Inflammatory macrophage treated with lipopolysaccharide for 1 hour (primary cell): ENCODE measurements around the gene YJEFN3.
A peak's percentile ranks its signal among the peaks of the same experiment; 100 is the strongest.

Experiments
- DNase-seq, 2 donors: peaks; one replicate each; pipeline ENCODE4 v3.0.0-alpha.2; 2020 to 2022

Gene YJEFN3

GRCh38 chr19:19540064-19540714, 11.5 kb downstream of the YJEFN3 start:
- DNase-seq, result peak; percentile 81 to 87

- DNase-seq, result peak in 1 of 2 donors; percentile 47
Measured at GRCh38 chr19:19540715-19541515, 12.2 kb downstream of the YJEFN3 start.

DNA sequence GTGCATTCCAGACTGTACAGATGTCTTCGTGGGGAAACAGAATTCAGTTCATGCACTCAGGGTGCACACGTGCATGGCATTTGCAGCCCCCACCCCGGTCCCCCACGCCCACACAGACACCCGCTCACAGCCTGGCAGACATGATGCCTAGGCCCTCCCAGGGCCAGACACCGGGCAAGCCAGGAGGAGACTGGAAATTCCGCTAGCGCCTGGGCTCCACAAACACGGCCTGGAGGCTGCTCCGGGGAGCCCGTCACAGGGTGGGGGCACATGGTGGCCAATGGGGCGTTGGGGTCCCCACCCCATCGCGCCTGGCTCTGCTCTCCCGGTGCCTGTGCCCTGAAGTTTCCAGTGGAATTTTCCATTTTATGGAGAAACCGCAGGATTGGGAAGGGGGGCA, 12.9 kb downstream of the YJEFN3 start:
- DNase-seq, result no peak

GRCh38 chr19:19542507-19542906, 13.8 kb downstream of the YJEFN3 start:
- DNase-seq, result peak; percentile 58 to 65

DNA sequence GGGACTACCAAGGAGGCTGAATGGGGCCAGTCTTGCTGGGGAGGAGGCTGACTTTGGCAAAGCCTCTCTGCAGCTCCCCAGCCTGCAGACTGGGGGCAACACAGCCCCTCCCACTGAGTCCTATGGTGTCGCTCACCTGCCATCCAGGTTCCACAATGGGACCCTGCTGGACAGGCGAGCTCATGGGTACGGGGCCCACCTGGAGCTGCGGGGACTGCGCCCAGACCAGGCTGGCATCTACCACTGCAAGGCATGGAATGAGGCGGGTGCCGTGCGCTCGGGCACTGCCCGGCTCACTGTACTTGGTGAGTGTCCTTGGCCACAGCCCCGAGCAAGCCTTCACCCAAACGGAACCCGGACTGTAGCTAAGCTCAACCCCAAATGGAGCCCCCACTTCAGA, 14.4 kb downstream of the YJEFN3 start:
- DNase-seq, result no peak

DNA sequence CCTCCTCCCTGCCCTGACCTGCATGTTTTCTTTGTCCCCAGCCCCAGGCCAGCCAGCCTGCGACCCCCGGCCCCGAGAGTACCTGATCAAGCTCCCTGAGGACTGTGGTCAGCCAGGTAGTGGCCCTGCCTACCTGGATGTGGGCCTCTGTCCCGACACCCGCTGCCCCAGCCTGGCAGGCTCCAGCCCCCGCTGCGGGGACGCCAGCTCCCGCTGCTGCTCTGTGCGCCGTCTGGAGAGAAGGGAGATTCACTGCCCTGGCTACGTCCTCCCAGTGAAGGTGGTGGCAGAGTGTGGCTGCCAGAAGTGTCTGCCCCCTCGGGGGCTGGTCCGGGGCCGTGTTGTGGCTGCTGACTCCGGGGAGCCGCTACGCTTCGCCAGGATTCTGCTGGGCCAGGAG, 14.9 kb downstream of the YJEFN3 start:
- no peak for DNase-seq

DNA sequence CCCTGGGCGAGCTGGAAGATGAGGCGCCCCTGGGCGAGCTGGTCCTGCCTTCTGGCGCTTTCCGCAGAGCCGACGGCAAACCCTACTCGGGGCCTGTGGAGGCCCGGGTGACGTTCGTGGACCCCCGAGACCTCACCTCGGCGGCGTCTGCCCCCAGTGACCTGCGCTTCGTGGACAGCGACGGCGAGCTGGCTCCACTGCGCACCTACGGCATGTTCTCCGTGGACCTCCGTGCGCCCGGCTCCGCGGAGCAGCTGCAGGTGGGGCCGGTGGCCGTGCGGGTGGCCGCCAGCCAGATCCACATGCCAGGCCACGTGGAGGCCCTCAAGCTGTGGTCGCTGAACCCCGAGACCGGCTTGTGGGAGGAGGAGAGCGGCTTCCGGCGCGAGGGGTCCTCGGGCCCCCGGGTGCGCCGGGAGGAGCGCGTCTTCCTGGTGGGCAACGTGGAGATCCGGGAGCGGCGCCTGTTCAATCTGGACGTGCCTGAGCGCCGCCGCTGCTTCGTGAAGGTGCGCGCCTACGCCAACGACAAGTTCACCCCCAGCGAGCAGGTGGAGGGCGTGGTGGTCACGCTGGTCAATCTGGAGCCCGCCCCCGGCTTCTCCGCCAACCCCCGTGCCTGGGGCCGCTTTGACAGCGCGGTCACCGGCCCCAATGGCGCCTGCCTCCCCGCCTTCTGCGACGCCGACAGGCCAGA, 15.7 kb downstream of the YJEFN3 start:
- no peak for DNase-seq

DNA sequence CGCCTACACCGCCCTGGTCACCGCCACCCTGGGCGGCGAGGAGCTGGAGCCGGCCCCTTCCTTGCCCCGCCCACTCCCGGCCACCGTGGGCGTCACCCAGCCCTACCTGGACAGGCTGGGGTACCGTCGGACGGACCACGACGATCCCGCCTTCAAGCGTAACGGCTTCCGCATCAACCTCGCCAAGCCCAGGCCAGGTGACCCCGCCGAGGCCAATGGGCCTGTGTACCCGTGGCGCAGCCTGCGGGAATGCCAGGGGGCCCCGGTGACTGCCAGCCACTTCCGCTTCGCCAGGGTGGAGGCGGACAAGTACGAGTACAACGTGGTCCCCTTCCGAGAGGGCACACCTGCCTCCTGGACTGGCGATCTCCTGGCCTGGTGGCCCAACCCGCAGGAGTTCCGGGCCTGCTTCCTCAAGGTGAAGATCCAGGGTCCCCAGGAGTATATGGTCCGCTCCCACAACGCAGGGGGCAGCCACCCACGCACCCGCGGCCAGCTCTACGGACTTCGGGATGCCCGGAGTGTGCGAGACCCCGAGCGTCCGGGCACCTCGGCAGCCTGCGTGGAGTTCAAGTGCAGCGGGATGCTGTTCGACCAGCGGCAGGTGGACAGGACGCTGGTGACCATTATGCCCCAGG, 16.4 kb downstream of the YJEFN3 start:
- no peak for DNase-seq

- DNase-seq, result no peak
Measured at GRCh38 chr19:19545707-19546106, 17.0 kb downstream of the YJEFN3 start.

DNA sequence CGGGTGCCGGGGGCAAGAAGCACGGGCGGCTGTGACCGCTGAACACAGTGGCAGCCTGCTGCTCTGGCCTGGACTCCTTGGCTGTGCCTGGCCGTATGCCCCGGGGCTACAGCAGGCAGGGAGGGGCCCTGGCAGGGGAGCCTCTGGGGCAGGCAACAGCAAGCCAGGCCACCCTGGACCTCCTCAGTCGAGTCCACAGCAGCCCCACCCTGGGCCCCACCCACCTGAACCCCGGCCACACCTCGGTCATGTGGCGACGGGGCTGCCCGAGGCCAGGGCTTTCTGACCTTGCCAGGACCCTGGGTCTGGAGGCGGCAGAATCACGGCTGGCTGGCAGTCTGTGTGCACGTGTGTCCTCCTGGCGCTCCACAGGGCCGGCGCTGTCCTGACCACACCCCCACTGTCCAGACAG, 18.0 kb downstream of the YJEFN3 start:
- no peak for DNase-seq

GRCh38 chr19:19547674-19548336, 19.1 kb downstream of the YJEFN3 start:
- no peak for DNase-seq

DNA sequence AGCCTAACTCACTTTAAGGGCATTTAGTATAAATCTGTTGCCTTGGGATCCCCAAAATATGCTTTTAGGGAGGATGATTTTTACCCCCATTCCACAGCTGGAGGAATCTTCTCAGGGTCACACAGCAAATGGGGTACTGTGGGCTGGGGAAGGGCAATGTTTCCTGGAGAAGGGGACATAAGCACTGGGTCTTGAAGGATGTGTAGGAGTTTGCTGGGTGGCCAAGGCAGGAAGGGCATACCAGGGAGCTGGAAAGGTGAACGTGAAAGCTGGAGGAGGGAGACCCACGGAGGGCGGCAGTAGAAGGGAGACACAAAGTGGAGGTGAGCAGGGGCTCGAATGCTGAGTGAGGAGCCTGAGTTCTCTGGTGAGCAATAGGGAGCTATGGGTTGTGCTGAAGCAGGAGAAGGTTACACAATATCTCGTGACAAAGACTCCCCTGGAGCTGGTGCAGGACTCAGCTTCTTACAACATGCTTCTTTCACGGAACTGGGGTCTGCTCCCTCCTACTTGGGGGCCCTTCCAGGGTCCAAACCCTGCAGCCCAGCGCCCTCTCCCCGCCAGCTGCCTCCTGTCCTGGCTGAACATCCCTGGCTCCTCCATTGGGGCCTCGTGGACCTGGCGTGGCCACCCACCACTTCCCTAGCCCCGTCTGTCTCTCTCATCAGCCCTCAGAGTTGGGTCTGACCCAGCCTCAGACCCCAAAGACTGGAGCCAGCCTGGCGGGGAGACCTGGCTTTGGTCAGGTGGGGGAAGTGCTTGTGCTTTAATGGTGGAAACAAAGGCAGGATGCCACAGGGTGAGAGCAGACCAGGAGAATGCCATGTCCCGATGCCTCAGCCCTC, 20.4 kb downstream of the YJEFN3 start:
- DNase-seq, result no peak

GRCh38 chr19:19549804-19550464, 21.2 kb downstream of the YJEFN3 start:
- no peak for DNase-seq

DNA sequence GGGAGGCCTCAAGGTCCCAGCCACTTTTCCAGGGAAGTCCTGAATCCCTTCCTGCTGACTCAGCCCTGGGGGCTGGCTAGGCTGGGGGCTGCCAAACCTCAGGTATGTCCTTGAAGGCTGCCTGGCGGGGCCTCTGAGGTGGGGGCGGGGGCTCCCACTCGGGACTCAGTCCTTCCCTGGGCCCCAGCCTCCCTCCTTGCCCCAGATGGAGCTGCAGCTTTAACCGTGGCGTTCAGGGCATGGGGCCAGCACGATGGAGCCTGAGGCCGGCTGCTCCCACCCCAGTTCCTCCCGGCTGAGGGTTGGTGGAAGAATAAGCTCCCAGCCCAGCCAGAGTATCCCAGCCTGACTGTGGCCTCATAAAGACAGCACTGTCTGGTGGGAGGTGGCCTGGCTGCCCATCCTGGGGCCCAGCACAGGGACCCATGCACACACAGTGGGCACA, 21.8 kb downstream of the YJEFN3 start:
- no peak for DNase-seq

GRCh38 chr19:19550972-19551852, 22.5 kb downstream of the YJEFN3 start:
- DNase-seq, result no peak

DNA sequence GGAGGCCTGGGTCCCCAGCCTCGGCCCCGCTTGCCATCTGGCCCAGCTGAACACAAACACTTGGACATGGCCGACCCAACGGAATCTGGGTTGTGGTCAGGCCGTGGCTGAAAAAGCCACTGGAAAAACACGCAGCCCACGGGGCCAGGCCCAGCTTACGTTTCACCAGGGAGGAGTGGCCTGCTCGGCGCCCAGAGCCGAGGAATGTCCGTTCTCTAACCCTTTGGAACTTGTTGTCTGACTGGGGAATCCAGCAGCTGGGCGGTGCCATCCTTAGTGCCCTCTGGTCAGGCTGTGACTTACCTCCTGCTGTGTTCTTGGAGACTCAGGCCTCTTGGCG, 23.1 kb downstream of the YJEFN3 start:
- DNase-seq, result no peak

- DNase-seq, result peak in 1 of 2 donors; percentile 59
Measured at GRCh38 chr19:19552798-19553197, 24.1 kb downstream of the YJEFN3 start.

DNA sequence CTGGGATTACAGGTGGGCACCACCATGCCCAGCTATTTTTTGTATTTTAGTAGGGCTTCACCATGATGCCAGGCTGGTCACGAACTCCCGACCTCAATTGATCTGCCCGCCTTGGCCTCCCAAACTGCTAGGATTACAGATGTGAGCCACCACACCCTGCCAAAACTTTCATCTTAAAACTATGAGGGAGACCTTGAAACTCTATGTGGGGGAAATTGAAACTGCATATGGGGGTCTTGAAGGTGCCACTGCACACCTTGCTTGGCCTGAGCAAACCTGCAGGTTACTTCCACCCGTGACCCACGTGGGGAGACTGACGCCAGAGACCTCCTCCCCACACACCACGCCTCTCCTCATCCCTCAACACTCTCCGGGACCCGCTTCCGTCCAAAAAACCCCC, 25.0 kb downstream of the YJEFN3 start:
- no peak for DNase-seq

DNA sequence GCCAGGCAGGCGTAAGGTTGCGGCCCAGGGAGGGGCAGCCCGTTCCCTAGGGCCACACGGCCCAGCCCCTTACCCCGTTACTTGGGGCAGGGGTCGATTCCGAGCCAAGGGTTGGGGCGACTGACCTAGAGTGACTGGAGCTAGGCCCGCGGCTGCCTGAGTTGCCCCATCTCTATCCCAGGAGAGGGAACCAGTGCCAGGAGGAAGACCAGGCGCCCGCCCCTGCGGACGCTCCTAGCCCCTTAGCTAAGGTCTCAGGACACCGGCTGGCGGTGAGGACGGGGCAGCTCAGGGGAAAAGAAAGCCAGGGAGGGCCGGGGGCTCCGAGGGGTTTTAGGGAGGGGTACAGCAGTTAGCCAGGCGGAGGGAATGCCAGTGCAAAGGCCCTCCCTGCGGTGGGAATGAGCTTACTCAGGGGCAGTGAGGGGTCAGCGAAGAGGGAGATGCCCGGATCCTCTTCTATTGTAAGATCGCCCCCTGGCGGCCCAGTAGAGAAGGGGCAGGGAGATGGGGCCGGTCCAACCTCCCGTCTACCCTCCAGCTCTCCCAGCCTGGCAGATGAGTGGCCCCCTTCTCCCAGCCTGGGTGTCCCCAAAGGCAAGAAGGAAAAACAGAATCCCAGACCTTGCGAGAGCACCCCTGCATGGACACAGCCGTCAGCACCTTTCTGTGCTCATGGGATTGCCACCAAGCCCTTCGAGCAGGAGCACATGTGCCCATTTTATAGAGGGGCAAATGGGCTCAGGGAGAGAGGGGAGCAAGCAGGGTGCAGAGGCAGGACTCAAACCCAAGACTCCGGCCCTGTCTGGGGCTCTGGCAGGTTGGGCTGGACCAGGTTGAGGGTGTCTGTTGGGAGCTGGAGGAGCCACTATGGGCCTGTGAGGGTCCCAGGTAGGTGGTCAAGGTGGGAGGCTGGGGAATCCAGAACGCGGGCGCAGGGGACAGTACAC, 25.6 kb downstream of the YJEFN3 start:
- DNase-seq, result peak; percentile 33 to 78
